ENCODE measurements around the gene EYS. TPM values are rescaled to one million over a fixed set of nuclear protein-coding genes. Genes with fewer than 3 reads are reported as not detected.

Gene EYS
- total RNA-seq, 1 experiment from 2014 or later = not detected

DNA sequence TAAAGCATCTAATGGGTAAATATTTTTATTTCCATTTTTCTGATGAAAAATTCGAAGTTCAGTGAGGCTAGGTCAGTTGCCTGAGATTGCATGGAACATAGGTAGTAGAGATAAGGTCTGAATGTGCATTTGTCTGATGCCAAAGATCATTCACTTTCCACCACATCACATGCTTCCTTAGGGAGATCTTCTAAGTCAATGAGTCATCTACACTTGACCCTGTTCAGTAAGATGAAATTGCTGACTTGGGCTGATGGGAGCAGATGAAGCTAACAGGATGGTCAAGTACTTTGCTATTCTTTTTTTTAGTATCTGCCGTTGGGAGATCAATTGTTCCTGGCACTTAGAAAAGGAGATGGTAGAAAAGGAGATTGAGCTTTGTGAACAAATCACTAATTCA lies 1560.2 kb downstream of the EYS start:
- no peak for DNase-seq
- Mint-ChIP-seq H3K36me3 (ENCODE audit: insufficient read depth, unreplicated experiment) (no peaks in the 10 kb centered on the region), H3K4me3 (ENCODE audit: unreplicated experiment) (no peak overlapping the region), H3K27ac (ENCODE audit: unreplicated experiment) (no peak overlapping the region), H3K4me1 (ENCODE audit: low read depth, unreplicated experiment) (peaks cover 7% of the 10 kb centered on the region), H3K27me3 (ENCODE audit: insufficient read depth, unreplicated experiment) (no peaks in the 10 kb centered on the region), H3K9me3 (ENCODE audit: unreplicated experiment) (no peaks in the 10 kb centered on the region)
- Histone ChIP-seq H3K9me3 (no peaks in the 10 kb centered on the region), H3K27me3 (replicated peaks; ENCODE audit: control insufficient read depth, insufficient read depth, low read length) (no peaks in the 10 kb centered on the region), H3K36me3 (ENCODE audit: control insufficient read depth, insufficient read depth, low read length) (no peaks in the 10 kb centered on the region), H3K4me1 (no peaks in the 10 kb centered on the region), H3K4me3 (ENCODE audit: low read depth, low read length) (no peak overlapping the region)
- POLR2A ChIA-PET = no interaction called here
- intact Hi-C loops (cut with micrococcal nuclease; ENCODE audit: unreplicated experiment) = no loop called here
- BruUV-seq (replicated peaks) = no TSS peak
- CTCF ChIA-PET = no interaction called here
- TF ChIP-seq, protein P1, sequence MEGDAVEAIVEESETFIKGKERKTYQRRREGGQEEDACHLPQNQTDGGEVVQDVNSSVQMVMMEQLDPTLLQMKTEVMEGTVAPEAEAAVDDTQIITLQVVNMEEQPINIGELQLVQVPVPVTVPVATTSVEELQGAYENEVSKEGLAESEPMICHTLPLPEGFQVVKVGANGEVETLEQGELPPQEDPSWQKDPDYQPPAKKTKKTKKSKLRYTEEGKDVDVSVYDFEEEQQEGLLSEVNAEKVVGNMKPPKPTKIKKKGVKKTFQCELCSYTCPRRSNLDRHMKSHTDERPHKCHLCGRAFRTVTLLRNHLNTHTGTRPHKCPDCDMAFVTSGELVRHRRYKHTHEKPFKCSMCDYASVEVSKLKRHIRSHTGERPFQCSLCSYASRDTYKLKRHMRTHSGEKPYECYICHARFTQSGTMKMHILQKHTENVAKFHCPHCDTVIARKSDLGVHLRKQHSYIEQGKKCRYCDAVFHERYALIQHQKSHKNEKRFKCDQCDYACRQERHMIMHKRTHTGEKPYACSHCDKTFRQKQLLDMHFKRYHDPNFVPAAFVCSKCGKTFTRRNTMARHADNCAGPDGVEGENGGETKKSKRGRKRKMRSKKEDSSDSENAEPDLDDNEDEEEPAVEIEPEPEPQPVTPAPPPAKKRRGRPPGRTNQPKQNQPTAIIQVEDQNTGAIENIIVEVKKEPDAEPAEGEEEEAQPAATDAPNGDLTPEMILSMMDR (IDR thresholded peaks at IDR 0.05; ENCODE audit: insufficient read depth in 1 of 2, low read depth in 1 of 2, low read length in 1 of 2, severe bottlenecking in 1 of 2, unreplicated experiment in 1 of 2) = no peak

DNA sequence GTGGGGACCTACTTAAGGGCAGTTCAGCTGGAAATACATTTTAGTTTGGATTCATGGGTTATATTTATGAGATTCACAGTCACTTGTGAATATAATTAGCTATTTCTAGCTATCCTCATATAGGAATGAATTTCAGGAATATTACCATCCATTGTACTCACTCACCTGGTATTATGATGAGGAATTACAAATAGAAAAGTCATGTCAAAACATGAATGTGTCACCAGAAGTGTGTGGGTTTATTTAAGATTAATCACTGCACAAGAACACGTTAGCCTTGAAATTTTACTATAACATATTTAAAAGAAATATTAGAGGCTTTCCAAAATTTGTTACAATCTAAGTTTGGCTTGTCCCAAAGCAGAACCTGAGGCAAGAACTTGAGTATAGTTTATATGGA lies 1560.9 kb downstream of the EYS start:
- POLR2A ChIA-PET = no interaction called here
- CTCF ChIA-PET = interaction anchor here (0.6 kb wide), 1 partner anchor 289 kb away, joined by 5 read pairs; no protein-coding TSS in a partner anchor
- Mint-ChIP-seq H3K4me1 (ENCODE audit: low read depth, unreplicated experiment) (peaks cover 7% of the 10 kb centered on the region), H3K9me3 (ENCODE audit: unreplicated experiment) (no peaks in the 10 kb centered on the region), H3K4me3 (ENCODE audit: unreplicated experiment) (no peak overlapping the region), H3K27me3 (ENCODE audit: insufficient read depth, unreplicated experiment) (no peaks in the 10 kb centered on the region), H3K27ac (ENCODE audit: unreplicated experiment) (no peak overlapping the region), H3K36me3 (ENCODE audit: insufficient read depth, unreplicated experiment) (no peaks in the 10 kb centered on the region)
- BruUV-seq (replicated peaks) = no TSS peak
- DNase-seq = no peak
- no peaks in the 10 kb centered on the region for H3K4me1 ChIP-seq
- intact Hi-C loops (cut with micrococcal nuclease; ENCODE audit: unreplicated experiment) = no loop called here
- no peaks in the 10 kb centered on the region for H3K9me3 ChIP-seq
- no peaks in the 10 kb centered on the region for H3K36me3 ChIP-seq (ENCODE audit: control insufficient read depth, insufficient read depth, low read length)
- H3K4me3 ChIP-seq (ENCODE audit: low read depth, low read length) = no peak overlapping the region
- H3K27me3 ChIP-seq (replicated peaks; ENCODE audit: control insufficient read depth, insufficient read depth, low read length) = no peaks in the 10 kb centered on the region
- TF ChIP-seq, protein P1 (IDR thresholded peaks at IDR 0.05; ENCODE audit: insufficient read depth in 1 of 2, low read depth in 1 of 2, low read length in 1 of 2, severe bottlenecking in 1 of 2, unreplicated experiment in 1 of 2) = no peak

DNA sequence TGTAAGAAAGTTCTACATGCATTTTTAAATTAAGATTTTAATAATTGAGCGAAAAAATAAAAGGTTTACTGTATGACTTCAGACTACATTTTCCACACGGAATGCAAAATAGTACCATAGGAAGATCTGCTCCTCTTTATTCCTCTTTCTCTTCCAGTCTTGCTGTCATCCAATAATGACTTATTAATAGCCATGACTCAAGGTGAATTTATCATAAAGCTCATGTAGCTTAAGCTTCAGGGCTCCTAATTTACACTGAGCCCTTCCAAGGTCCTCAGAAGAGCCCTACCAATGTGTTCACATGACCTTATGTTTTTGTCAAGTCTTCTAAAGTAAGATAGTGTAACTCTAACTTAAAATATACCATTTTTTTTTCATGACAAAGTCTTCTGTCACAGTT lies 1561.4 kb downstream of the EYS start:
- intact Hi-C loops (cut with micrococcal nuclease; ENCODE audit: unreplicated experiment) = no loop called here
- DNase-seq = no peak
- H3K27ac Mint-ChIP-seq (ENCODE audit: unreplicated experiment) = no peak overlapping the region
- no peaks in the 10 kb centered on the region for H3K9me3 ChIP-seq
- no peaks in the 10 kb centered on the region for H3K27me3 Mint-ChIP-seq (ENCODE audit: insufficient read depth, unreplicated experiment)
- no peaks in the 10 kb centered on the region for H3K36me3 Mint-ChIP-seq (ENCODE audit: insufficient read depth, unreplicated experiment)
- no peaks in the 10 kb centered on the region for H3K4me1 ChIP-seq
- H3K9me3 Mint-ChIP-seq (ENCODE audit: unreplicated experiment) = no peaks in the 10 kb centered on the region
- H3K27me3 ChIP-seq (replicated peaks; ENCODE audit: control insufficient read depth, insufficient read depth, low read length) = no peaks in the 10 kb centered on the region
- CTCF ChIA-PET = interaction anchor here (0.6 kb wide), 1 partner anchor 290 kb away, joined by 5 read pairs; no protein-coding TSS in a partner anchor
- H3K36me3 ChIP-seq (ENCODE audit: control insufficient read depth, insufficient read depth, low read length) = no peaks in the 10 kb centered on the region
- POLR2A ChIA-PET = no interaction called here
- H3K4me3 Mint-ChIP-seq (ENCODE audit: unreplicated experiment) = no peak overlapping the region
- peaks cover 7% of the 10 kb centered on the region for H3K4me1 Mint-ChIP-seq (ENCODE audit: low read depth, unreplicated experiment)
- H3K4me3 ChIP-seq (ENCODE audit: low read depth, low read length) = no peak overlapping the region
- no TSS peak for BruUV-seq (replicated peaks)
- TF ChIP-seq, protein P1 (IDR thresholded peaks at IDR 0.05; ENCODE audit: insufficient read depth in 1 of 2, low read depth in 1 of 2, low read length in 1 of 2, severe bottlenecking in 1 of 2, unreplicated experiment in 1 of 2) = no peak

Data from Caco-2 (cell line).